ENCODE measurements around the gene UBAP2.

The UBAP2 gene, protein sequence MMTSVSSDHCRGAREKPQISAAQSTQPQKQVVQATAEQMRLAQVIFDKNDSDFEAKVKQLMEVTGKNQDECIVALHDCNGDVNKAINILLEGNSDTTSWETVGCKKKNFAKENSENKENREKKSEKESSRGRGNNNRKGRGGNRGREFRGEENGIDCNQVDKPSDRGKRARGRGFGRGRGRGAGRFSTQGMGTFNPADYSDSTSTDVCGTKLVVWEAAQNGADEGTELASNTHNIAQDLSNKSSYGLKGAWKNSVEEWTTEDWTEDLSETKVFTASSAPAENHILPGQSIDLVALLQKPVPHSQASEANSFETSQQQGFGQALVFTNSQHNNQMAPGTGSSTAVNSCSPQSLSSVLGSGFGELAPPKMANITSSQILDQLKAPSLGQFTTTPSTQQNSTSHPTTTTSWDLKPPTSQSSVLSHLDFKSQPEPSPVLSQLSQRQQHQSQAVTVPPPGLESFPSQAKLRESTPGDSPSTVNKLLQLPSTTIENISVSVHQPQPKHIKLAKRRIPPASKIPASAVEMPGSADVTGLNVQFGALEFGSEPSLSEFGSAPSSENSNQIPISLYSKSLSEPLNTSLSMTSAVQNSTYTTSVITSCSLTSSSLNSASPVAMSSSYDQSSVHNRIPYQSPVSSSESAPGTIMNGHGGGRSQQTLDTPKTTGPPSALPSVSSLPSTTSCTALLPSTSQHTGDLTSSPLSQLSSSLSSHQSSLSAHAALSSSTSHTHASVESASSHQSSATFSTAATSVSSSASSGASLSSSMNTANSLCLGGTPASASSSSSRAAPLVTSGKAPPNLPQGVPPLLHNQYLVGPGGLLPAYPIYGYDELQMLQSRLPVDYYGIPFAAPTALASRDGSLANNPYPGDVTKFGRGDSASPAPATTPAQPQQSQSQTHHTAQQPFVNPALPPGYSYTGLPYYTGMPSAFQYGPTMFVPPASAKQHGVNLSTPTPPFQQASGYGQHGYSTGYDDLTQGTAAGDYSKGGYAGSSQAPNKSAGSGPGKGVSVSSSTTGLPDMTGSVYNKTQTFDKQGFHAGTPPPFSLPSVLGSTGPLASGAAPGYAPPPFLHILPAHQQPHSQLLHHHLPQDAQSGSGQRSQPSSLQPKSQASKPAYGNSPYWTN

GRCh38 chr9:34048727-34049629, at the start of gene UBAP2:
Gene UBAP2, minus strand, starts transcription at chr9:34048887. Its CDS starts 31,739 bp downstream, at chr9:34017148.
- DNase-seq = peak; percentile 96

DNA sequence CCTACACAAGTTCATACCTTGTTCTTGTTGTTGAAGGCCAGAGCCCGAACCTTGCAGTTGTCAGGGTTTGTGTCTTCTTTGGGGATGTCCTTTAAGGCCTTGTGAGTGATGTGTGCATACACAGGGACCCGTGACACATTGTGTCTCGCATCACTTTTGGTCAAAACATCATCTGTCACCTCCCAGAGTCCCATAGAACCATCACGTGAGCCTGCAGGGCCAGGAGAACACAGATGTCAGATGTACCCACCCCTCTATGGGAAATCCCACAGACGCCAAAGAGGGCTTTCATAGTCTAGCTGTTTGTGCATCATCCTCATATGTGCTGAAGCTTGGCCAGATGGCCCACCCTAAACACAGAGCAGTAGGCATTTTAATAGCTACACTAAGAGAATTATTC, 49.6 kb upstream of the UBAP2 start:
- DNase-seq = no peak

DNA sequence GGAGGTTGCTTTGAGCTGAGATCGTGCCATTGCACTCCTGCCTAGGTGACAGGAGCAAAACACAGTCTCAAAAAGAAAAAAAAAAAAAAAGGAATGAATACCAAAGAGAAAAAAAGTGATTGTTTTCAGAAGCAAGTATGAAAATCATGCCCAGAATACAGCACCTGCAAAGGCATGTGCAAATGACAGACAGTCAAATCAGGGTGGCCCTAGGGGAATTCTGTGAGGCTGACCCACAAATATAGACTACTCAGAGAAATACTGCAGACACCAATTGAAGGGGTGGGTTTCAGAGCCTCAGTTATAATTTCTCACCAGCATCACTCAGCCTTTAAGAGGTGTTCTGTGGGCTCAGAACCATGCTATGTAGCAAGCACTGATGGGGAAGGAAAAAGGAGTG, 49.2 kb upstream of the UBAP2 start:
- no peak for DNase-seq

DNA sequence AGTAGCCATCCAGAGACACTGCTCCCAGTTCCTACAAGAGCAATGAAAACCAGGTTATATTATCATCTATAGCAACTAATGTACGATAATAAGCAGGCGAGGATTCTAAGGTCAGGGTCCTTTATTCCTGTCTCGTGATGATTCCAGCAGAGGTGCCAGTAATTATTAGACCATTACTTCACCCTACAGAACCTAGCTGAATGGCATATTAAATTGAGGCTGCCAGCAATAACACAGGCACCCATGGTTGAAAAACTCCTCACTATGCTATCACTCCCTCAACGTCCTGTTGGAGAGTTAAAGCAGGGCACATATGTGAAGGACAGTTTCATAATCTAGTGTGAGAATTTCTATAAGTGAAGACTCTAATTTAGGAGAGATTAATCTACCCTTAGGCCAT, 48.1 kb upstream of the UBAP2 start:
- no peak for DNase-seq

- DNase-seq = no peak
Observed at GRCh38 chr9:34093578-34093977, 44.9 kb upstream of the UBAP2 start.

GRCh38 chr9:34089311-34089710, 40.6 kb upstream of the UBAP2 start:
- DNase-seq = no peak

- no peak for DNase-seq
Observed at GRCh38 chr9:34087370-34087769, 38.7 kb upstream of the UBAP2 start.

DNA sequence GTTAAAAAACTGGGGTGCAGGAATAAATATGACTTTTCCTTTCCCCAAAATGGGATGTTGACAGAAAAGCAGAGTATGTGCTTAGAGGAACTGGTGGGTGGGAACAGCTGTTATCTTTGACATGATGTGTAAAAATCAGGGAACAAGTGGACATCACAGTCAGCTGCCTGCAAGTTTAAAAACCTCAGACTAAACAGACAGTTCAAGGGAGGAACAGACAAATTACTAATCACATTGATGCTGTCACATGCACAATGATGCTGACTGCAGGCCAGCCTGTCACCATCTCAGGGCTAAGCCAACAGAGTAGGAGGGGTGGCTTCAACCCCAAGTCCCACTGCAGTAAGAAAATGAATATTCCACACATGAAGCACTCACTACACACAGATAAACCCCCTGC, 38.2 kb upstream of the UBAP2 start:
- no peak for DNase-seq

DNA sequence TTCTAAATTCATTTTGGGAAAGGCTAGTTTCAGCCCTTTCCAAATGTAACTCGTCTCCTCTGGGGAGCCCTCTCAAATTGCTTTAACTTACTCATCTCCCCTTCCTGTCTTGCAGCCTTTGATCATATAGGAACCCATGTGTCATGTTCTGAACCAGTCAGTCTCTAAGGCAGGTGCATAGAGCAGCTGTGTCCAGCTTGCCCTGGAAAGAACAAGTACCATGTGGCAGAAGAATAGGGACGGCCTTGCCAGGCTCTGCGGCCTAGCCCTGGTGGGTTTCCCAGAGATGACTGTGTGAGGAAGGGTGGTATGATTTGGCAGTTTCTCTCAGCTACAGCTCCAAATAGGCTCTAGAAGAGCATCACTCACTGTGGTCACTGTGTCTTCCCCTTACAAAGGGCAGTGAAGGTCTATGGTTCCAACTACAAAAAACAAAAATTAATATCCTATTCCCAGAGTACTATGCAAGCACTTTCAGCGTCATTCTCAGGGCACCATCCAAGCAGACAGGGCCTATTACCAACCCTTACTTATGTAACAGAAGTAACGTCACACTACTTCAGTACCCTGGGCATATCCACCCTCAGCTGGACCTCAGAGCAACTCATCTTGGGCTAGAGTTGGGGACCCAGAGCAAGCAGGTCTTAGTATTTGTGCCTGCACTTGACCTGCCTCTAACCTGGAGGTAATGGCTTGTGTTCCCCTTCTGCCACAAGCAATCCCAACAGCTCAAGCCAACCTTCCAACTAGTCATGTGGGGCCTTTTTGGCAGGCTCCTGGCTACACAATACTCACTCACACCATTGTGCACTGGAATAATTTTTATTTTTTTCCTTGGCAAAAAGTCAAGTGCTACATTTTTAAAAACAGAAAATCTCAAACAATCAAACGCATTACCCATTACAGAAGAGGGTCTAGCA, 37.2 kb upstream of the UBAP2 start:
- DNase-seq = no peak

GRCh38 chr9:34084562-34084961, 35.9 kb upstream of the UBAP2 start:
- no peak for DNase-seq

DNA sequence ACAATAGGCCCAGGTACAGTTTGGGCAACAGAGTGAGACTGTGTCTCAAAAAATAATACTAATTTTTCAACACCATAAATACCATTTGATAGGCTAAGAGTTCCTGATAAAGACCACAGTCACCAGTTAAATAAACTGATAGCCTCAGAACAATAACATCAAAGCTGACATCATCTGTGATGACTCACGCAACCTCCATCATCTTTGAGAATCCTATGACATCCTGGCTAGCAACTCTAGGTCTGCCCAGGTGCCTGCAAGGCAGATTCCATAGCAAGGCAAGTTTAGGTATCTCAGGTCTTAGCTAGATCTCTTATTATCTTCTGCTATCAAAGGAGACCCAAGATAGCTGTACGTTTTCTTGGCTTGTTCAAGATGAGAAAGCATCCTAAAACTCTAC, 30.5 kb upstream of the UBAP2 start:
- no peak for DNase-seq

- DNase-seq = no peak
Observed at GRCh38 chr9:34072868-34073590, 24.3 kb upstream of the UBAP2 start.

DNA sequence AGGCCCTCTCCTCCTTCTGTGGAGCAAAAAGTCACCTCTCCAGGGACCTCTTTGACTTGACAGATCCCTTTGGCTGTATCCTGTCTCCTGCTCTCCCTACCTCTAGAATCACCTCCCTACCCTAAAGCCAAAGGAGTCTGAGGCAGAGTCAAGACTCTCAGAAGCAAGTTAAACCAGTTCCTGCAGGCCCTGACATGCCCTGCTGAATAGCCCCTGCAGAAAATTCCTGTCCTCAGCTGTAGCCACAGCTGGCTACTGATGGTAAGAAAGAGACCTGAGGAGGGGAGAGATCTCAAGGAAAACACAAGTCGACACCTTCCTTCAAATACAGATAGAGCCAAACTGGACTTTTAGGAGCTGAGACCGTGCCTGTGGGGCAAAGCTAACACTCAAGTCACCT, 23.7 kb upstream of the UBAP2 start:
- no peak for DNase-seq

- no peak for DNase-seq
Observed at GRCh38 chr9:34070606-34071324, 22.1 kb upstream of the UBAP2 start.

GRCh38 chr9:34069831-34070230, 21.1 kb upstream of the UBAP2 start:
- no peak for DNase-seq

- DNase-seq = no peak
Observed at GRCh38 chr9:34065541-34065940, 16.9 kb upstream of the UBAP2 start.

DNA sequence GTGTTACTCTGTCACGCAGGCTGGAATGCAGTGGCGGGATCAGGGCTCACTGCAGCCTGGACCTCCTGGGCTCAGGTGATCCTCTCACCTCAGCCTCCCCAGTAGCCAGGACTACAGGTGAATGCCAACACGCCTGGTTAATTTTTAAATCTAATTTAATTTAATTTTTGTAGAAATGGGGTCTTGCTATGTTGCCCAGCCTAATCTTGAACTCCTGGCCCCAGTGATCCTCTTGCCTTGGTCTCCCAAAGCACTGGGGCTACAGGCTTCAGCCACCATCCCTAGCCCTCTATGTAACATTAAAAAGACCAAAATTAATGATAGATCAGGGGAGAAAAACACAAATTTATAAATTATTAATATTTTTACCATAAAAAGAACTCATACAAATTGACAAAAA, 11.3 kb upstream of the UBAP2 start:
- DNase-seq = no peak

DNA sequence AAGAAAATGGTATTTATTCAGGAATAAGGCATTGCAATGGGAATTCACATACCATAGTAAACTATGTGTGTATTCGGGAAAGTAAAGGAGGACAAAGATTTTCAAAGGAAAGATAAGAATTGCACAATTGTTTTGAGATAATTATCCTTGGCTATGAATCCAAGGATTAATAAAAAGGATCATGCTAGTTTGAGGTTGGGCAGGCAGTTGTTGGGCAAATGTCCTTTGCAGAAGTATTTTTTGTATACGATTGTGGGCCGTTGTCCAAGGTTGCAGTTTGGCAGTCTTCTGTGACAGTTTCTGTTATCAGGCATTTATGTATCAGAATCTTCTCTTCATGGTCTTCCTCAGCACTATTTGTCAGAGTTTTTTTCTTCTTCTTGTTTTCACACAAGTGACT, 10.6 kb upstream of the UBAP2 start:
- no peak for DNase-seq

GRCh38 chr9:34049630-34050384, 1.1 kb upstream of the UBAP2 start:
- DNase-seq = no peak

Measured in activated naive CD4-positive, alpha-beta T cell treated with Interleukin-2 at 50 U/mL for 16 hours (primary cell).